Measurements from ENCODE around the gene HMG20B. TPM values are rescaled to one million over a fixed set of nuclear protein-coding genes. Genes with fewer than 3 reads are reported as not detected.

The HMG20B gene
- total and polyA plus RNA-seq, 2 experiments from 2014 or later: 62.6 to 82.3 TPM

GRCh38 chr19:3535563-3535965 lies 37.2 kb upstream of the HMG20B start:
- WGBS (ENCODE audit: low lambda C conversion rate, missing lambda C conversion rate): 93% methylated on average over 14 of the region's 14 CpGs
- TF ChIP-seq EZH2 (IDR thresholded peaks at IDR 0.05; ENCODE audit: borderline replicate concordance): no peak
- TF ChIP-seq EZH2phosphoT487 (IDR thresholded peaks at IDR 0.05; ENCODE audit: low read depth, severe bottlenecking, unreplicated experiment): no peak
- TF ChIP-seq CTCF (IDR thresholded peaks at IDR 0.05; ENCODE audit: poor library complexity): no peak

GRCh38 chr19:3535981-3536380 lies 36.8 kb upstream of the HMG20B start:
- TF ChIP-seq CTCF (IDR thresholded peaks at IDR 0.05; ENCODE audit: poor library complexity) (no peak), EZH2phosphoT487 (IDR thresholded peaks at IDR 0.05; ENCODE audit: low read depth, severe bottlenecking, unreplicated experiment) (no peak), EZH2 (IDR thresholded peaks at IDR 0.05; ENCODE audit: borderline replicate concordance) (no peak)
- Histone ChIP-seq H3K4me1 (ENCODE audit: insufficient read depth) (no peaks in the 10 kb centered on the region), H3K4me2 (no peak overlapping the region), H3K9me2 (replicated peaks; ENCODE audit: insufficient read depth) (no peaks in the 10 kb centered on the region), H2AFZ (no peak overlapping the region), H3K9me3 (ENCODE audit: low read depth) (no peaks in the 10 kb centered on the region), H3K27me3 (no peaks in the 10 kb centered on the region), H4K20me1 (ENCODE audit: insufficient read depth, poor library complexity, severe bottlenecking) (peaks cover 3% of the 10 kb centered on the region), H3K79me2 (no peaks in the 10 kb centered on the region), H3K27ac (no peak overlapping the region), H3K4me3 (no peak overlapping the region), H3K36me3 (replicated peaks; ENCODE audit: insufficient read depth, low read depth) (no peaks in the 10 kb centered on the region)
- no peak for DNase-seq (ENCODE audit: low spot score)
- 98% methylated on average over 6 of the region's 10 CpGs for WGBS (ENCODE audit: low lambda C conversion rate, missing lambda C conversion rate)

More at GRCh38 chr19:3535563-3535965, 37.2 kb upstream of the HMG20B start:
- Histone ChIP-seq H3K9me3 (ENCODE audit: low read depth) (no peaks in the 10 kb centered on the region), H3K4me2 (no peak overlapping the region), H3K4me1 (ENCODE audit: insufficient read depth) (no peaks in the 10 kb centered on the region), H3K9me2 (replicated peaks; ENCODE audit: insufficient read depth) (no peaks in the 10 kb centered on the region), H3K4me3 (no peak overlapping the region), H3K79me2 (no peaks in the 10 kb centered on the region), H2AFZ (no peak overlapping the region), H3K27me3 (no peaks in the 10 kb centered on the region), H4K20me1 (ENCODE audit: insufficient read depth, poor library complexity, severe bottlenecking) (peaks cover 3% of the 10 kb centered on the region), H3K36me3 (replicated peaks; ENCODE audit: insufficient read depth, low read depth) (no peaks in the 10 kb centered on the region), H3K27ac (no peak overlapping the region)
- DNase-seq (ENCODE audit: low spot score): no peak

- Histone ChIP-seq H3K4me1 (ENCODE audit: insufficient read depth) (no peaks in the 10 kb centered on the region), H3K27ac (no peak overlapping the region), H3K27me3 (no peaks in the 10 kb centered on the region), H3K4me2 (no peak overlapping the region), H4K20me1 (ENCODE audit: insufficient read depth, poor library complexity, severe bottlenecking) (peaks cover 3% of the 10 kb centered on the region), H3K4me3 (no peak overlapping the region), H2AFZ (no peak overlapping the region), H3K79me2 (no peaks in the 10 kb centered on the region), H3K9me2 (replicated peaks; ENCODE audit: insufficient read depth) (no peaks in the 10 kb centered on the region), H3K36me3 (replicated peaks; ENCODE audit: insufficient read depth, low read depth) (no peaks in the 10 kb centered on the region), H3K9me3 (ENCODE audit: low read depth) (no peaks in the 10 kb centered on the region)
- no peak for DNase-seq (ENCODE audit: low spot score)
- TF ChIP-seq EZH2 (IDR thresholded peaks at IDR 0.05; ENCODE audit: borderline replicate concordance) (no peak), EZH2phosphoT487 (IDR thresholded peaks at IDR 0.05; ENCODE audit: low read depth, severe bottlenecking, unreplicated experiment) (no peak), CTCF (IDR thresholded peaks at IDR 0.05; ENCODE audit: poor library complexity) (no peak)
- WGBS (ENCODE audit: low lambda C conversion rate, missing lambda C conversion rate): 92% methylated on average over 27 of the region's 27 CpGs
Measured at GRCh38 chr19:3536429-3537100, 36.2 kb upstream of the HMG20B start.
